Trophoblast cell (in vitro differentiated cells and primary cell): ENCODE measurements around the gene ART1.

Experiments used
- DNase-seq, 2 donors: peaks; one replicate each; pipeline ENCODE4 v3.0.0-alpha.2; 2016
- H2AFZ ChIP-seq: 2 replicates; pipeline ENCODE4 v1.6.1; 2013; ENCODE audit warnings: low read length, moderate library complexity, mild to moderate bottlenecking; ENCODE audit not compliant: insufficient read depth, poor library complexity
- H2AK5ac ChIP-seq: 2 replicates; pipeline ENCODE4 v1.6.1; 2013; ENCODE audit warnings: mild to moderate bottlenecking, low read length
- H2BK120ac ChIP-seq: 2 replicates; pipeline ENCODE4 v1.6.1; 2013; ENCODE audit warnings: low read length, mild to moderate bottlenecking, moderate library complexity; ENCODE audit not compliant: insufficient read depth, poor library complexity
- H2BK12ac ChIP-seq: 2 replicates; pipeline ENCODE4 v1.6.1; 2013; ENCODE audit warnings: mild to moderate bottlenecking, low read length, moderate library complexity
- H2BK5ac ChIP-seq: 2 replicates; pipeline ENCODE4 v1.6.1; 2013; ENCODE audit warnings: low read length, low read depth, moderate library complexity, mild to moderate bottlenecking; ENCODE audit not compliant: poor library complexity
- H3K14ac ChIP-seq: 2 replicates; pipeline ENCODE4 v1.6.1; 2013; ENCODE audit warnings: mild to moderate bottlenecking, low read length
- H3K18ac ChIP-seq: 2 replicates; pipeline ENCODE4 v1.6.1; 2013; ENCODE audit warnings: mild to moderate bottlenecking, low read length
- H3K23ac ChIP-seq: 2 replicates; pipeline ENCODE4 v1.6.1; 2013; ENCODE audit warnings: low read length
- H3K27ac ChIP-seq: 2 replicates; pipeline ENCODE4 v1.5.1; 2013; ENCODE audit warnings: low read depth, mild to moderate bottlenecking, inconsistent platforms, low read length, moderate library complexity
- H3K27me3 ChIP-seq: 2 replicates; pipeline ENCODE4 v1.6.1; 2013; ENCODE audit warnings: inconsistent platforms, mild to moderate bottlenecking, low read length, moderate library complexity; ENCODE audit not compliant: insufficient read depth
- H3K36me3 ChIP-seq, 2 experiments: 1 replicate in 1 of 2; 2 replicates in 1 of 2; pipeline ENCODE4 v1.6.1; 2013; ENCODE audit warnings: low read length in 2 of 2, mild to moderate bottlenecking in 2 of 2, moderate library complexity in 1 of 2; ENCODE audit not compliant: insufficient read depth in 2 of 2, control insufficient read depth in 1 of 2
- H3K4ac ChIP-seq: 2 replicates; pipeline ENCODE4 v1.6.1; 2013; ENCODE audit warnings: low read depth, mild to moderate bottlenecking, low read length, moderate library complexity
- H3K4me1 ChIP-seq, 2 experiments: 1 replicate in 1 of 2; 2 replicates in 1 of 2; pipeline ENCODE4 v1.6.1; 2013; ENCODE audit warnings: low read length in 2 of 2, mild to moderate bottlenecking in 2 of 2, moderate library complexity in 1 of 2; ENCODE audit not compliant: insufficient read depth in 2 of 2, control insufficient read depth in 1 of 2
- H3K4me2 ChIP-seq: 2 replicates; pipeline ENCODE4 v1.6.1; 2013; ENCODE audit warnings: inconsistent platforms, mild to moderate bottlenecking, low read length, moderate library complexity
- H3K4me3 ChIP-seq: 2 replicates; pipeline ENCODE4 v1.5.1; 2013; ENCODE audit warnings: mild to moderate bottlenecking, low read depth, low read length, inconsistent platforms
- H3K79me1 ChIP-seq: one replicate; pipeline ENCODE4 v1.6.1; 2013; ENCODE audit warnings: low read length
- H3K79me2 ChIP-seq: 2 replicates; pipeline ENCODE4 v1.6.1; 2013; ENCODE audit warnings: low read length, mild to moderate bottlenecking; ENCODE audit not compliant: control insufficient read depth, insufficient read depth, poor library complexity
- H3K9ac ChIP-seq: 2 replicates; pipeline ENCODE4 v1.6.1; 2013; ENCODE audit warnings: mild to moderate bottlenecking, low read length
- H3K9me3 ChIP-seq: 2 replicates; pipeline ENCODE4 v1.6.1; 2013; ENCODE audit warnings: low read depth, mild to moderate bottlenecking, control low read depth, inconsistent platforms, low read length; ENCODE audit not compliant: insufficient read depth
- H4K12ac ChIP-seq: 2 replicates; pipeline ENCODE4 v1.6.1; 2013; ENCODE audit warnings: low read depth, mild to moderate bottlenecking, low read length, moderate library complexity
- H4K8ac ChIP-seq: 2 replicates; pipeline ENCODE4 v1.6.1; 2013; ENCODE audit warnings: low read depth, mild to moderate bottlenecking, low read length, moderate library complexity
- H4K91ac ChIP-seq: one replicate; pipeline ENCODE4 v1.6.1; 2013; ENCODE audit warnings: low read depth, mild to moderate bottlenecking, low read length, moderate library complexity
- WGBS: extraction: QIAGEN DNeasy Blood & Tissue Kit; methylation state at CpG from one replicate; pipeline ENCODE4 v1.1.7; 2013; ENCODE audit warnings: missing lambda C conversion rate; ENCODE audit not compliant: insufficient read length, insufficient coverage; ENCODE audit errors: extremely low coverage; 5-methylcytosine and 5-hydroxymethylcytosine counted together

ART1 gene

DNA sequence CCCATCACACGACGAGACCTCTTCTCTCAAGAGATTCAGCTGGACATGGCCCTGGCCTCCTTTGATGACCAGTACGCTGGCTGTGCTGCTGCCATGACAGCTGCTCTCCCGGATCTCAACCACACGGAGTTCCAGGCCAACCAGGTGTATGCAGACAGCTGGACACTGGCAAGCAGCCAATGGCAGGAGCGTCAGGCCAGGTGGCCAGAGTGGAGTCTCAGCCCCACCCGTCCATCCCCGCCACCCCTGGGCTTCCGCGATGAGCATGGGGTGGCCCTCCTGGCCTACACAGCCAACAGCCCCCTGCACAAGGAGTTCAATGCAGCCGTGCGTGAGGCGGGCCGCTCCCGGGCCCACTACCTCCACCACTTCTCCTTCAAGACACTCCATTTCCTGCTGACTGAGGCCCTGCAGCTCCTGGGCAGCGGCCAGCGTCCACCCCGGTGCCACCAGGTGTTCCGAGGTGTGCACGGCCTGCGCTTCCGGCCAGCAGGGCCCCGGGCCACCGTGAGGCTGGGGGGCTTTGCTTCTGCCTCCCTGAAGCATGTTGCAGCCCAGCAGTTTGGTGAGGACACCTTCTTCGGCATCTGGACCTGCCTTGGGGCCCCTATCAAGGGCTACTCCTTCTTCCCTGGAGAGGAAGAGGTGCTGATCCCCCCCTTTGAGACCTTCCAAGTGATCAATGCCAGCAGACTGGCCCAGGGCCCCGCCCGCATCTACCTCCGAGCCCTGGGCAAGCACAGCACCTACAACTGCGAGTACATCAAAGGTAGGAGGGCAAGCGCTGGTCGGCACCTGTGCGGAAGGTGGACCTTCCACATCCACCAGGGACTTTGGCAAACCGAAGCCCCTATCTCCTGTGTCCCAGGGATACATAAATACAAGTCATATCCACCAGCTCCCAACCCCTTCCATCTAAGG, 14.9 kb downstream of the ART1 start:
- H3K18ac ChIP-seq, result no peak overlapping the region
- H3K36me3 ChIP-seq, result peaks cover 9% of the 10 kb centered on the region in 2 experiments
- H2AK5ac ChIP-seq, result no peak overlapping the region
- H3K4me3 ChIP-seq, result no peak overlapping the region
- no peaks in the 10 kb centered on the region for H3K79me1 ChIP-seq
- no peak overlapping the region for H3K4me2 ChIP-seq
- no CpG with 5 or more reads among the region's 33 CpGs for WGBS
- no peak overlapping the region for H2BK5ac ChIP-seq
- H3K79me2 ChIP-seq, result no peaks in the 10 kb centered on the region
- H3K9me3 ChIP-seq, result peaks cover 7% of the 10 kb centered on the region
- no peak overlapping the region for H4K12ac ChIP-seq
- no peak for DNase-seq
- no peaks in the 10 kb centered on the region for H3K27me3 ChIP-seq
- no peak overlapping the region for H3K27ac ChIP-seq
- H3K9ac ChIP-seq, result no peak overlapping the region
- no peak overlapping the region for H2BK12ac ChIP-seq
- no peak overlapping the region for H2AFZ ChIP-seq
- H4K91ac ChIP-seq, result no peak overlapping the region
- no peak overlapping the region for H3K23ac ChIP-seq
- no peak overlapping the region for H4K8ac ChIP-seq
- no peaks in the 10 kb centered on the region for H3K4me1 ChIP-seq
- H3K14ac ChIP-seq, result no peak overlapping the region
- H2BK120ac ChIP-seq, result no peak overlapping the region
- H3K4ac ChIP-seq, result no peak overlapping the region

DNA sequence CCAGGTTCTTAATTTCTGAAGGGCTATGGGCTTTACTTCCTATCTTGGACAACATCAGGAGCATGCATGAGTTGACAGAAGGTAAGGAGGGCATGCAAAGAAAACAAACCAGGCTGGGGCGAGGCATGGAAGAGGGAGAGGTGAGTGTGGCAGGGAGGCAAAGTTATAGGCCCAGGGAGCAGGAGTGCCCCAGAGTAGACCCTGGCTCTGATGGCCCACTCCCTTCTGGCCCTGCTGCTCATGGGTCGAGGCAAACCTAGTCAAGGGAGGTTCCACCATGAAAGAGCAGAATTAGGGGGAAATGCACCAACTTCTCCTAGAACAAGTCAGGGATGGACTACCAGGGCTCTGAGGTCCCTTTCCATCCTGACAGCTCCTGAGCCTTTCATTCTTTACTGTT, 16.0 kb downstream of the ART1 start:
- H3K4me1 ChIP-seq, result no peaks in the 10 kb centered on the region
- no peak for DNase-seq
- WGBS, result no CpG with 5 or more reads among the region's 2 CpGs

DNA sequence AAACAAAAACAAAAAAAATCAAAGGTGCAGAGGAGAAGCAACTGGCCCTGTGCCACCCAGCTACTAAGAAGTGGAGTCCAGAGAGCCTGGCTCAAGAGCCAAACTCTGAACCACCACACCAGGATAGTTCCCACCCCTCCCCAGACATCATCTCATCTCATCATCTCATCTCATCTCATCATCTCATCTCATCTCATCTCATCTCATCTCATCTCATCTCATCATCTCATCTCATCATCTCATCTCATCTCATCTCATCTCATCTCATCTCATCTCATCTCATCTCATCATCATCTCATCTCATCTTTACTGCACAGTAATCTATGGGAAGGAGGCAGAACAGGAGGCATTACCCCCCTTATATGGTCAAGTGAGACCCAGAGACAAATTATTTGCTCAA, 17.9 kb downstream of the ART1 start:
- Histone ChIP-seq H4K8ac (no peak overlapping the region), H4K91ac (no peak overlapping the region), H3K4me2 (no peak overlapping the region), H3K9me3 (peaks cover 6% of the 10 kb centered on the region), H3K23ac (no peak overlapping the region), H3K14ac (no peak overlapping the region), H3K27me3 (no peaks in the 10 kb centered on the region), H4K12ac (no peak overlapping the region), H2BK12ac (no peak overlapping the region), H2BK120ac (no peak overlapping the region), H3K36me3 (peaks cover 30 to 37% of the 10 kb centered on the region in 2 experiments), H3K79me2 (no peaks in the 10 kb centered on the region), H3K18ac (no peak overlapping the region), H2BK5ac (no peak overlapping the region), H3K4me3 (no peak overlapping the region), H2AK5ac (no peak overlapping the region), H3K4ac (no peak overlapping the region), H2AFZ (no peak overlapping the region), H3K4me1 (no peaks in the 10 kb centered on the region), H3K27ac (no peak overlapping the region), H3K79me1 (no peaks in the 10 kb centered on the region), H3K9ac (no peak overlapping the region)
- peak; percentile 7 to 36 for DNase-seq

More for the DNA sequence above, 16.0 kb downstream of the ART1 start:
- no peak overlapping the region for H4K8ac ChIP-seq
- no peaks in the 10 kb centered on the region for H3K79me2 ChIP-seq
- H3K4me2 ChIP-seq, result no peak overlapping the region
- no peak overlapping the region for H3K4me3 ChIP-seq
- H3K4ac ChIP-seq, result no peak overlapping the region
- no peak overlapping the region for H3K9ac ChIP-seq
- H2BK120ac ChIP-seq, result no peak overlapping the region
- H2BK5ac ChIP-seq, result no peak overlapping the region
- H2AFZ ChIP-seq, result no peak overlapping the region
- no peak overlapping the region for H3K14ac ChIP-seq
- peaks cover 15 to 18% of the 10 kb centered on the region in 2 experiments for H3K36me3 ChIP-seq
- no peak overlapping the region for H3K27ac ChIP-seq
- H3K23ac ChIP-seq, result no peak overlapping the region
- H3K9me3 ChIP-seq, result peaks cover 5% of the 10 kb centered on the region
- H3K79me1 ChIP-seq, result no peaks in the 10 kb centered on the region
- H3K18ac ChIP-seq, result no peak overlapping the region
- no peak overlapping the region for H2AK5ac ChIP-seq
- H4K91ac ChIP-seq, result no peak overlapping the region
- no peak overlapping the region for H4K12ac ChIP-seq
- H2BK12ac ChIP-seq, result no peak overlapping the region
- no peaks in the 10 kb centered on the region for H3K27me3 ChIP-seq

DNA sequence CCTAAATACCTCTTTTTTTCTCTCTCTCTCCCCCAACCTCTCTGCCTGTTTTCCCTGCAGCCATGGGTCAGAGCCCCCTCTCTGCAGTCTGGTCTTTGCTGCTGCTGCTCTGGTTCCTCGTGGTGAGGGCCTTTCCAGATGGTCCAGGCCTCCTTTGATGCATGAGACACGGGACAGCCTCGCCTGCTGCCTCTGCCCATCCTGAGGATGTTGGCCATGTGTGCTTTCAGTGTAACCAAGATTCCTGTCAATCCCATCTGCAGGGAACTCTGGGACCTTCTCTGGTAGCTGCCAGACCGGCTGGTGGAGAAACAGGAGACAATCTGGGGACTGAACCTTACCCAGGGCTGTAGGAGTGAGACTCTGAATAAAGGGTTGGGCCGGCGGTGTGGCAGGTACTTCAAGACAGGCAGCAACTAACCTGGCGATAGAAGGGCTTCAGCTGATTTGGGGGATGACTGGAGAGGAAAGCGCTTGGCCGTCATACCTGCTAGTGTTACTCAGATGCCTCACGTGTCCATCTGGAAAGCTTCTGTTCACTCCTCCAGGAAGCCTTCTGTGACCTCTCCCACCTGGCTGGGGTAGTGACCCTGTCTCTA, 19.2 kb downstream of the ART1 start:
- no peak overlapping the region for H2AFZ ChIP-seq
- no peak for DNase-seq
- no peak overlapping the region for H3K4me3 ChIP-seq
- H3K4me1 ChIP-seq, result no peaks in the 10 kb centered on the region
- H2BK12ac ChIP-seq, result no peak overlapping the region
- H3K27ac ChIP-seq, result no peak overlapping the region
- no peak overlapping the region for H3K9ac ChIP-seq
- H2BK5ac ChIP-seq, result no peak overlapping the region
- H4K8ac ChIP-seq, result no peak overlapping the region
- no peak overlapping the region for H3K23ac ChIP-seq
- no peak overlapping the region for H2AK5ac ChIP-seq
- H4K91ac ChIP-seq, result no peak overlapping the region
- peaks cover 4% of the 10 kb centered on the region for H3K9me3 ChIP-seq
- no peak overlapping the region for H3K4ac ChIP-seq
- H3K79me1 ChIP-seq, result no peaks in the 10 kb centered on the region
- H2BK120ac ChIP-seq, result no peak overlapping the region
- H3K36me3 ChIP-seq, result peaks cover 35 to 42% of the 10 kb centered on the region in 2 experiments
- H3K18ac ChIP-seq, result no peak overlapping the region
- H4K12ac ChIP-seq, result no peak overlapping the region
- no peaks in the 10 kb centered on the region for H3K79me2 ChIP-seq
- no peaks in the 10 kb centered on the region for H3K27me3 ChIP-seq
- no CpG with 5 or more reads among the region's 10 CpGs for WGBS
- H3K14ac ChIP-seq, result no peak overlapping the region
- H3K4me2 ChIP-seq, result no peak overlapping the region
